ENCODE results near the gene CIZ1.

DNA sequence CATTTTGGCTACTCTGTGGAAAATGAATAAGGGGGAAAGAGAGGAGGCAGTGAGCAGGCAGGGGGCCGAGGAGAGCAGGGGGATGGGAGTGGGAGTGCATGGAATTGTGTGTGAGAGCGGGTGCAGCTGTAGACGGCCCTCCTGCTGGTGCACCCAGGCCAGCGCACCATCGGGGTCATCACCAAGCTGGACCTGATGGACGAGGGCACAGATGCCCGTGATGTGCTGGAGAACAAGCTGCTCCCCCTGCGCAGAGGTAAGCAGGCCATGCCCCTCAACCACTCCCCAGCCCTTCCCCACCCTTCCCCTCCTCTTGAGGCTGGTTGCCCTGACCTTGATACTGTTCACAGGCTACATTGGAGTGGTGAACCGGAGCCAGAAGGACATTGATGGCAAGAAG is 28.5 kb upstream of the CIZ1 start:
- TF ChIP-seq EZH2 (IDR thresholded peaks at IDR 0.05; ENCODE audit: insufficient read depth, poor library complexity, severe bottlenecking) (no peak), EZH2phosphoT487 (IDR thresholded peaks at IDR 0.05; ENCODE audit: insufficient read depth, low read depth) (no peak)
